ENCODE data around the gene GRAMD2A.

GRAMD2A gene

DNA sequence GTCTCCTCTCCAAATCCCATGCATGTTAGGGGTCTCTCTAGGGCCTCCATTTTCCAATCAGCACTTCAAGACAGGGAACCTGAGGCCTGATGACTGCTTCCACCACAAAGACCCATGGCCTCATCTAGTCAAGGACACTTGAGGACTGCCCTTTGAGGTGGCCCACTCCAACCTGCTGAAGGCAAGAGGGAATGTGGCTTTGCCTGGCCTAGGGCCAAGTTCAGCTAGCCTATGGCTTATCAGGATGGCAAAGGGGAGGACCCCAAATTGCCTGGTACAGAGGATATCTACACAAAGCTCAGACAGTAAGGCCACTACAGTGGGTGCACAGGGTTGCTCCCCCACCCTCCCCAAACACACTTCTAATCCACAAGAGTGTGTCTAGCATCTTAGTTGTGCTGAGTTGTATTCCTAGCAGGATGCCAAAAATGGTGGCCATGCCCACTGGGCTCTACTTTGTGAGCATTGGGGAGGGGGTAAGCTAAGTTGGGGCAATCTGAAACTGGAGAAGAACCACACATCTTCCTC, 10.0 kb upstream of the GRAMD2A start:
- Histone ChIP-seq H3K27me3 (ENCODE audit: insufficient read depth, low read length) (no peaks in the 10 kb centered on the region), H3F3A (ENCODE audit: insufficient read depth, low read length) (0 out of 2 replicates have a peak, but pooled peaks cover 4% of the 10 kb centered on the region), H2AFZ (ENCODE audit: low read length) (no peak overlapping the region), H3K9me2 (ENCODE audit: low read depth, low read length) (no peaks in the 10 kb centered on the region), H3K4me2 (ENCODE audit: low read length) (no peak overlapping the region), H3K4me3 (ENCODE audit: low read depth, low read length, poor library complexity, severe bottlenecking) (no peak overlapping the region), H3K36me3 (ENCODE audit: insufficient read depth, low read length) (peaks cover 98% of the 10 kb centered on the region), H3K4me1 (ENCODE audit: insufficient read depth, low read length, severe bottlenecking) (no peaks in the 10 kb centered on the region), H3K9me3 (ENCODE audit: low read length) (no peaks in the 10 kb centered on the region), H3K9ac (ENCODE audit: low read length) (no peak overlapping the region), H3K27ac (ENCODE audit: low read depth, low read length, poor library complexity, severe bottlenecking) (no peak overlapping the region), H4K20me1 (ENCODE audit: insufficient read depth, low read length) (no peaks in the 10 kb centered on the region), H3K79me2 (ENCODE audit: insufficient read depth, low read length) (no peaks in the 10 kb centered on the region)
- TF ChIP-seq EZH2 (IDR thresholded peaks at IDR 0.05; ENCODE audit: borderline replicate concordance, low read length) = no peak
- TF ChIP-seq, protein P1, sequence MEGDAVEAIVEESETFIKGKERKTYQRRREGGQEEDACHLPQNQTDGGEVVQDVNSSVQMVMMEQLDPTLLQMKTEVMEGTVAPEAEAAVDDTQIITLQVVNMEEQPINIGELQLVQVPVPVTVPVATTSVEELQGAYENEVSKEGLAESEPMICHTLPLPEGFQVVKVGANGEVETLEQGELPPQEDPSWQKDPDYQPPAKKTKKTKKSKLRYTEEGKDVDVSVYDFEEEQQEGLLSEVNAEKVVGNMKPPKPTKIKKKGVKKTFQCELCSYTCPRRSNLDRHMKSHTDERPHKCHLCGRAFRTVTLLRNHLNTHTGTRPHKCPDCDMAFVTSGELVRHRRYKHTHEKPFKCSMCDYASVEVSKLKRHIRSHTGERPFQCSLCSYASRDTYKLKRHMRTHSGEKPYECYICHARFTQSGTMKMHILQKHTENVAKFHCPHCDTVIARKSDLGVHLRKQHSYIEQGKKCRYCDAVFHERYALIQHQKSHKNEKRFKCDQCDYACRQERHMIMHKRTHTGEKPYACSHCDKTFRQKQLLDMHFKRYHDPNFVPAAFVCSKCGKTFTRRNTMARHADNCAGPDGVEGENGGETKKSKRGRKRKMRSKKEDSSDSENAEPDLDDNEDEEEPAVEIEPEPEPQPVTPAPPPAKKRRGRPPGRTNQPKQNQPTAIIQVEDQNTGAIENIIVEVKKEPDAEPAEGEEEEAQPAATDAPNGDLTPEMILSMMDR (IDR thresholded peaks at IDR 0.05; ENCODE audit: low read length) = no peak

DNA sequence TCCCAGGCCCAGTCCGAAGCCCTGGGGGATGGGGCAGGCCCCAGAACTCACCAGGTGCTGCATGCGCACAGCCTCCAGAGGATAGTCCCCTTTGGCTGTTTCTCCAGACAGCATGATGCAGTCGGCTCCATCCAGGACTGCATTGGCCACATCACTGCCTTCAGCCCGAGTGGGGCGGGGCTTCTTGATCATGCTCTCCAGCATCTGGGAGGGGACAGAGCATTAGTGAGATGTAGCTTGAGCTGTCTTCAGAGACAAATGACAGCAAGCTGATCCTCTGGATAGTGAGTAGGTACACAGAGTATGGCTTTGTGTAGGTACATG, 9.1 kb upstream of the GRAMD2A start:
- H3F3A ChIP-seq (ENCODE audit: insufficient read depth, low read length) = 0 out of 2 replicates have a peak, but pooled peaks cover 4% of the 10 kb centered on the region
- no peak for TF ChIP-seq EZH2 (IDR thresholded peaks at IDR 0.05; ENCODE audit: borderline replicate concordance, low read length)
- TF ChIP-seq, protein P1 (IDR thresholded peaks at IDR 0.05; ENCODE audit: low read length) = no peak
- H3K9me2 ChIP-seq (ENCODE audit: low read depth, low read length) = no peaks in the 10 kb centered on the region
- H2AFZ ChIP-seq (ENCODE audit: low read length) = no peak overlapping the region
- no peaks in the 10 kb centered on the region for H3K4me1 ChIP-seq (ENCODE audit: insufficient read depth, low read length, severe bottlenecking)
- H4K20me1 ChIP-seq (ENCODE audit: insufficient read depth, low read length) = no peaks in the 10 kb centered on the region
- no peak overlapping the region for H3K9ac ChIP-seq (ENCODE audit: low read length)
- no peaks in the 10 kb centered on the region for H3K9me3 ChIP-seq (ENCODE audit: low read length)
- H3K79me2 ChIP-seq (ENCODE audit: insufficient read depth, low read length) = no peaks in the 10 kb centered on the region
- H3K36me3 ChIP-seq (ENCODE audit: insufficient read depth, low read length) = peaks cover 98% of the 10 kb centered on the region
- H3K4me3 ChIP-seq (ENCODE audit: low read depth, low read length, poor library complexity, severe bottlenecking) = no peak overlapping the region
- H3K27ac ChIP-seq (ENCODE audit: low read depth, low read length, poor library complexity, severe bottlenecking) = no peak overlapping the region
- no peaks in the 10 kb centered on the region for H3K27me3 ChIP-seq (ENCODE audit: insufficient read depth, low read length)
- H3K4me2 ChIP-seq (ENCODE audit: low read length) = no peak overlapping the region

DNA sequence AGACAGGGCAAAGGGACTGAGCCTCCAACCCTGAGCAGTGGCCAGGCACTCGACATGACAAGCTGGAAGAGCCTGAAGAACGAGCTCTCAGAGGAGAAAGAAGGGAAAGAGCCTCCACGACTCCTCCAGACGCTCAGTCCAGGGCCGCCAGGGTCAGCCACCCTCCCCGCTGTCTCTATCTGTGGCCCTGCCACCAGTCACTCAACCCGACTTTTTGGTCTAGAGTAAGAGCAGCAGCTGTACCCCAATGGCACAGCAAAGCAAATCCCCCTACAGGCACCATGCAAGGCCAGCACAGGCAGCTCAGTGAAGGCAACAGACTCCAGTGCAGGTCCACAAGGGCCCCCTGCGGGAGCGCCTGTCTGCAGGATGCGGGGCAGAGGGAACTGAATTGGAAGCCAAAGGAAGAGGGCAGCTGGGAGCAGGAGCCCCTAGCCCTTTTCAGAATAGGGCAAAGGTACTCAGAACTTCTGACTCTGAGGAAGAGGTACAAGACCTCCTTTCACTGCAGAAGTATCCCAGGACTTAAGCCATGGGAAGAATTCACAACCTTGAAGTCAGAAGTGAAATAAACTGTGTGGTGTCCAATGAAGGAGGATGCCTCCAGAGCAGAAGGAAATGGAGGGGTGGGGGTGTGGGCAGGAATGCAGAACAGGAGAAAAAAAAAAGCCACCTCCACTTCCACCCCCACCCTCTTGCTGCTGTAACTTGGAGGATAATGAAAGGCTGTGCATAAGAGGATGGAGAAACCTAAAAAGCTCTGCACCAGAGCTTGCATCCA, 8.5 kb upstream of the GRAMD2A start:
- no peak overlapping the region for H2AFZ ChIP-seq (ENCODE audit: low read length)
- no peak overlapping the region for H3K9ac ChIP-seq (ENCODE audit: low read length)
- no peak overlapping the region for H3K27ac ChIP-seq (ENCODE audit: low read depth, low read length, poor library complexity, severe bottlenecking)
- no peaks in the 10 kb centered on the region for H3K27me3 ChIP-seq (ENCODE audit: insufficient read depth, low read length)
- no peak overlapping the region for H3K4me3 ChIP-seq (ENCODE audit: low read depth, low read length, poor library complexity, severe bottlenecking)
- no peaks in the 10 kb centered on the region for H3K79me2 ChIP-seq (ENCODE audit: insufficient read depth, low read length)
- no peak overlapping the region for H3K4me2 ChIP-seq (ENCODE audit: low read length)
- H3F3A ChIP-seq (ENCODE audit: insufficient read depth, low read length) = 0 out of 2 replicates have a peak, but pooled peaks cover 4% of the 10 kb centered on the region
- H3K36me3 ChIP-seq (ENCODE audit: insufficient read depth, low read length) = peaks cover 98% of the 10 kb centered on the region
- H3K9me3 ChIP-seq (ENCODE audit: low read length) = no peaks in the 10 kb centered on the region
- H3K9me2 ChIP-seq (ENCODE audit: low read depth, low read length) = no peaks in the 10 kb centered on the region
- TF ChIP-seq, protein P1 (IDR thresholded peaks at IDR 0.05; ENCODE audit: low read length) = no peak
- TF ChIP-seq EZH2 (IDR thresholded peaks at IDR 0.05; ENCODE audit: borderline replicate concordance, low read length) = no peak
- no peaks in the 10 kb centered on the region for H3K4me1 ChIP-seq (ENCODE audit: insufficient read depth, low read length, severe bottlenecking)
- H4K20me1 ChIP-seq (ENCODE audit: insufficient read depth, low read length) = no peaks in the 10 kb centered on the region
